HTR-8/SVneo (cell line): ENCODE measurements around the gene RHBDF2.

Source experiments
- DNase-seq: peaks from one replicate; pipeline ENCODE4 v3.0.0; 2011; ENCODE audit warnings: low spot score, mixed read lengths; ENCODE audit not compliant: insufficient read length
- FAIRE-seq: peaks from 2 replicates; lab custom pipeline; 2011; peaks lifted over from hg19 to GRCh38; lab: Jason Lieb, UNC

RHBDF2 gene

DNA sequence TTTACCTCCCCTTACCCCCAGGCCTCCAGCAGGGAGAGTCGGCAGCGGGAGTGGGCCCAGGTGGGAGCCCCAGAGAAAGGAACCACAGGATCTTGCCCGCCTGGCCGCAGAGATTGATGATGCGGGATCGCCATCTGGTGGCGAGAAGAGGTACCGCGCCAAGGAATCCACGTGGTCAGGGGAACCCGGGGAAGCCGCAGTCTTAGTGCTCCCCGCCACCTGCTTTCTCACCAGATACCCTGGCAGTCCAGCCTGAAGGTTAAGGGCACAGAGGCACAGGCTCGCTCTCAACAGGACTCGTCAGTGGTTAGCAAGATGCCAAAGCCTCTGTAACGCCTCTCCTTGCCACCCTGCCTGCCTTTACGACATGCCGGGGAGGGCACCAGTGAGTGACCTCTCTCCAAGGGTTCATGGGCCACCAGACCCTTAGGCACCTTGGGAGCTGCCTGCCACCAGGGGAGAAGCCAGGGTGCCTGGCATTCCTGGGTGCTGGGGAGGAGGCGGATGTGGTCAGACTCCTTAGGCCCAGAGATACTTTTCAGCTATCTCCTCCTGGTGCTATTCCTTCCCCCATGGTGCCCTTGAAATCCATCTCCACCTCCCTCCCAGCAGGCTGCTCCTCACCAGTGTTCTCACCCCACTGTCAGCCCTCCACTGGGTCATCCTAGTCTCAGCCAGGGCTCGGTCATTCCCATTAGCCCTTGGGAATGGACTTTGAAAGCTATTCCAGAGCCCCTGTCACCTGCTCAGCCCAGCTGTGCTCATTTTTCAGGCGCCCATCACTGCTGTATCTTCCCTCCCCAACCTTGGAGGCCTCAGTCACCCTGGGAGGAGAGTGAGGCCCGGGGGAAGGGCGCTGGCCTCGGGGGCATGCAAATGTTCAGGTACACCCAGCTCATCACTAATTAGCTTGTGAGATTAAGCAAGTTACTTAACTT is 5.5 kb upstream of the RHBDF2 start:
- DNase-seq (peak; percentile 92), FAIRE-seq (peak; percentile 28)

DNA sequence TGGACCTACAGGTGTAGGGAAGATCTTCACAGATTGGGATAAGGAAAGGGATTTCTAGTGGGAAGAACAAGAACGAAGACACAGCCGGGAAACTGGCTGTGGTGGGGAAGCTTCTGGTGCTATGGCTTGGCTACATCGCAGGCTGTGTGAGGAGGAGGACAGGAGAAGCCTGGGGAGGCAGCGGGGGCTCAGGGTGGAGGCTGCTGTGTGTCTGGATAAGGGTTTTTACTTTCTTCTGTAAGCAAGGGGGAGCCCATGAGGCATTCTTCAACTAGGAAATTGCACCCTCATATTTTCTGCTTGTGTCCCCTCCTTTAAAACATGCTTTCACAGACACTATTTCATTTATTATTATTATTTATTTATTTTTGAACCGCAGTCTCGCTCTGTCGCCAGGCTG is 2.9 kb upstream of the RHBDF2 start:
- FAIRE-seq (no peak), DNase-seq (no peak)

DNA sequence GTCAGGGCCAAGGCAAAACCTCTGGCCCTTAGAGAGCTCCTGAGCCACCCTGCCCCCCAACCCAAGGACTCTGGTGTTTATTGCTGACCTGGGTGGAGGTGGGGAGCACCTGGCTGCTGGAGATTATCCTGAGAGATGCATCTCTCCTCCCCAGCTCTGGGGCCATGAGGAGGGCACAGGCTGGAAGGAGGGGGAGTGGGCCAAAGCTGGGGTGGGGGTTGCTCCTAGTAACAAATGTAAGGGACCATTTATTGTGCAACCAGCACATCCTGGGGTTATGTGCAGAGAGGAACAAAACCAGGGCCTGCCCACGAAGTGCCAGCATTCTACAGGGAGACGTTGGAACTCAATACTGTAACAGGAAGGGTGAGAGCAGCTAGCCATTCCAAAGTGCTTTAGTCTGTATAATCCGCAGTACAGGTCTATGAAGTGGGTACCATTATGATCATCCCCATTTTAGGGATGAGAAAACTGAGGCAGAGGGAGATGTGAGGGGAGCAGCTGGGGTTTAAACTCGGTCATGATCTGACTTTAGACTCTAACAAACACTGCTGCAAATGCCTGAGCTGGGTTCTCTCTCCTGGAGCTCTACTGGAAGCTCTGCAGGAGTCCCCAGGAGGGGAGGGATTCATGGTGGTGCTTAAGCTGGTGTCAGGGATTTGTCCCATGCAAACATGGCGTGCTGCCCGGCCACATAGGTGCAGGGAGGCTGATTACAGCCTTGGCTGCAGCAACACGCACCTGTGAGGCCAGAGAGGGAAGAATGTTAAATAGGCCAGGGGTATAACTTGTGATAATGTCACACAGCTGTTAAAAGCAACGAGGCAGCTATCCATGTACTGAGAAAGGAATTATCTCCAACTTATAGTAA is 1.4 kb upstream of the RHBDF2 start:
- FAIRE-seq (no peak), DNase-seq (no peak)

DNA sequence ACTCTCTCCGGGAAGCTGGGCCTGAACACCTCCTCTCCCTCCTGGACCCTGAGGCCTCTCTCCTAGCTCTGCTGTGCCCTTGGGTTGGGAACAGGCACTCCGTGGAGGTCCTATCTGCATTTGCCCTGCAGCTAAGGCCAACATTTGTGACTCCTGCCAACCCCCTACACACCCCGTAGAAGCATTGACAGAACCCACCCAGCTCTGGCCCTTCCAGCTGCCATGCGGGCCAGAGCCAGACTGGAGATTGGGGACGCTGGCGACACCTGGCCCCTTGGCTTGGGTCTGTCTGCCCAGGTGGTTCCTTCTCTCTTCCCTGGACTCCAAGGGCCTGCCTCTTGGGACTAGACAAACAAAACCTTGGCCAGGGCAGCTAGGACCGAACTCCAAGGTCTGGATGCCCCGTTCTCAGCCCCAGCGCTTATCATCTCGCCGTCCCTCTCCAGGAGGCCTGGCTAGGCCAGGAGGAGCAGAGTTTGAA is 644 bp upstream of the RHBDF2 start:
- no peak for DNase-seq
- no peak for FAIRE-seq

DNA sequence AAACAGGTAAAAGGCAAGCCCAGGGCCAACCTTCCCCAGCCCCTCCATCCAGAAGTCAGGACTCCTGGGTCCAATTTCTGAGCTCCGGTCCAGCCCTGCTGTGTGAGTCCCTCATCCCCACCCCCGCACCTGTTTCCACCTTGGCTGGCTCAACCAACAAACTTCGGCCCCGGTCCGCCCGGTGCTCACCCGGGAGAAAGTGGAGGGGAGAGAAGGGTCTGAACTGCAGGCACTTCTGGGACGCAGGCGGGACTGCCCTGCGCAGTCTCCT is 541 bp downstream of the RHBDF2 start:
- DNase-seq (no peak), FAIRE-seq (no peak)

DNA sequence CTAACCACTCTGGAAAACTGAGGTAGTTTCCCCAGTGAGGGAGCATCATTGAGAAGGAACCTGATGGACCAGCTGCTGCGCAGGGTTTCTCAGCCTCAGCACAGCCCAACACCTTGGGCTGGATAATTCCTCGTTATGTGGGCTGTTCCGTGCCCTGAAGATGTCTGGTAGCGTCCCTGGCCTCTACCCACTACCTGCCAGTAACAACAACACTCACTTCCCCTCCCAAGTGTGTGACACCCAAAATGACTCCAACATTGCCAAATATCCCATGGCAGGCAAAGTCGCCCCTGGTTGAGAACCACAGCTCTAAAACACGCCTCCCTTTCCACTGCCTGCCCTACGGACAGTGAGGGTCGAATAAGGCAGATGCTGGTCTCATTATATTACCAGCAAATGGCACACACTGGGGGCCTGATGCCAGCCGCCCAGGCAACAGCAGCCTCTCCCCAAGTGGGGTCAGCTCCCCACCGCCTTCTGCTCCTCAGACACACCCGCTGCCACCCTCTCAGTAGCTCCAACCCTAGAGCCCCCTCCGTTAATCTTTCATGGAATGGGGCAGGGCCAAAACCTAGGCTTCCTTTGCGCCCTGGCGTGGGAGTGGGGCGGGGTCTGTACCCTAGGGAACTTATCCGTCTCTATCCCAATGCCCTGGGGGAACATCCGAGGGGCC is 1.0 kb downstream of the RHBDF2 start:
- no peak for DNase-seq
- peak; percentile 49 for FAIRE-seq

DNA sequence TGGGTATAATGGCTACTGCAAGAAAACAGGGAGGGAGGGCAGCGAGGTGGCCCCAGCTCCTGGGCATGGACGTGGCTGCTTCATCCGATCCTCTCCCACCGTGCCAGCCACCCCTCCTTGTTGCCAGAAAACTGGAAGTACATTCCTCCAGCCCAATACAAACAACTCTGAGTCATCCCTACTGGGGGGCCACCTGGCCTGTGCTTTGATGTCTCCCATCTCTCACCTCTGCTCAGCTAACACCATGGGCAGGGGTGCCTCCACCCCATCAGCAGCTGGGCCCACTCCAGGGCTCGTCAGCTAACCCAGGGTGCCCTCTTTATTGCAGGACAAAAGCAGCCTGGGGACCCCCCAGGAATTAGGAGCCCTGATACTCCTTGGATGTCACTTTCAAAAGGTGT is 2.0 kb downstream of the RHBDF2 start:
- DNase-seq (no peak), FAIRE-seq (no peak)

DNA sequence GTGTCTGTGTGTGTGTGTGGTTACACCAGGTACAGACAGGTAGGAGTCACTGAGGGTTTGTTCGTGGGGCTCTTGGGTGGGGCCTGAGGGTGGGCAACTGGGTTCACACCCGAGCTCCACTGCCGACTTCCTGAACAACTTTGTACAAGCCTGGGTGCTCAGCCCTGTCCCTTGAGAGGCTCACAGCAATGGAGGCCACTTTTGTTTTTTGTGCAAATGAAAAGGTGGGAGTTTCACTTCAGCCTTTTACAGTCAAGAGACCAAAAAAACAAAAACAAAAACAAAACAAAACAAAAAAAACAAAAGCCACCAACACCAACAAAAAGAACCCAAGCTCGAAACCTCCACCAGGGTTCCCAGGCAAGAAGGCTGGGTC is 2.4 kb downstream of the RHBDF2 start:
- FAIRE-seq: no peak
- DNase-seq: no peak

DNA sequence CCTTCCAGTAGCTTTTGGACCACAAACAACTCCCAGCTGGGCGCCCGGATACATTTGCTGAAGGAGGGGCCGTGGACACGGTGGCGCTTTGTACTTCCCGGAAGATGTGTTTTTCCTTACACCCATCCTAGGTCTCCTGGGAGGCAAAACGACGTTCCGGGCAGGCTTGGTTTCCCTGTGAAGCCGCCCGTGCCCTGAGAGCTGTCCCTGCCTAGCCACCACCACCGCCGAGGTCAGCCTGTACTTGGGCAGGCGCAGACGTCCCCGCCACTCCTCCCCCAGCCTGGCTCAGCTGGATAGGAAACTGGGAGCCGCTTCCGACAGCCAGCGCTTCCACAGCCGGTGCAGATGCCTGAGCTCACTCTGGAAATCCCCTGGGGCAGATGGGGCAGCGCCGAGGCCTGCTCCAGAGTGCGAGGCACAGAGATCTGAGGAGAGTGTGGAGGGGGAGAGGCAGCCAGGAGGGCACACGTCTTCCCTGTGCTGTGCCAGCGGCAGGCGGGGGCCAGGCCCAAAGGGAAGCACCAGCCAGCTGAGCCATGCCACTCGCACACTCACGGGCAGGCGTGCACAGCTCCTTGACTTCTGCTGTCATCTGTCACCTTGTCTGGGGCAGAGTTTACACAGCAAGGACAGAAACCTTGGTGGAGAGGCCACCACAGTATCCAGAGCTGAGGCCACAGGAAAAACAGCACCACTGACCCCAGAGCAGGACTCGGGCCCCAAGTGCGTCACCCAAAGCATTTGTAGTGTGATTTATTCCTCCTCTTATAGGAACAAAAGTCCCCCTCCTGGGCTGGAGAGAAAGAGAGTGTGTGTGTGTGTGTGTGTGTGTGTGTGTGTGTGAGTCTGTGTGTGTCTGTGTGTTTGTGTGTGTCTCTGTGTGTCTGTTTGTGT is 3.0 kb downstream of the RHBDF2 start:
- DNase-seq (peak; percentile 65), FAIRE-seq (peak; percentile 69)

DNA sequence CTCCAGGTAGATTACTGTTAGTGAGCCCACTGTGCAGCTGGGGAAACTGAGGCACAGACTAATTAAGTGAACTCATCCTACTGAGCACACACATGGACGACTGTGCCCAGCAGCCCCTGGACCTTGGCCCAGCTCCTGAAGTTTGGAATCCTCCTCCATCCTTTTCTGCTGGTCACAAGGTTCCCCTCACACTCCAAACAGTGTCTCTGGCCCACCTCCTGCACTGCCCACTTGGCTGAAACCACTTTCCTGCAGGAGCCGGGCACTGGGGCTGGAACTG is 3.6 kb downstream of the RHBDF2 start:
- FAIRE-seq (no peak), DNase-seq (no peak)

DNA sequence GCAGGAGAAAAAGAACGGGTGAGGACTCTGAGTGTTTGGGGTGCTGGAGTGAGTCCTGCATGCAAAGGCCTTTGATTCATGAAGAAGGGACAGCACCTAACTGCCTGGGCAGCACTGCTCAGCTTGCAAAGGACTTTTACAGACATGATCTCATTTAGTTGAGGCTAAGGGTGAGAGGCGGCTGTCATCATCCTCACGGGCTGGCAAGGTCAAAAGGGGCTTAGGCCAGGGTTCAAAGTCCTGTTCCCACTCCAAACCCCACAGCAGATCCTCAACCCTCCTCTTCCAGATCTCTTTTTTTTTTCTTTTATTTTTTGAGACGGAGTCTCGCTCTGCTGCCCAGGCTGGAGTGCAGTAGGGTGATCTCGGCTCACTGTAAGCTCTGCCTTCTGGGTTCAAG is 4.8 kb downstream of the RHBDF2 start:
- no peak for DNase-seq
- FAIRE-seq: no peak

DNA sequence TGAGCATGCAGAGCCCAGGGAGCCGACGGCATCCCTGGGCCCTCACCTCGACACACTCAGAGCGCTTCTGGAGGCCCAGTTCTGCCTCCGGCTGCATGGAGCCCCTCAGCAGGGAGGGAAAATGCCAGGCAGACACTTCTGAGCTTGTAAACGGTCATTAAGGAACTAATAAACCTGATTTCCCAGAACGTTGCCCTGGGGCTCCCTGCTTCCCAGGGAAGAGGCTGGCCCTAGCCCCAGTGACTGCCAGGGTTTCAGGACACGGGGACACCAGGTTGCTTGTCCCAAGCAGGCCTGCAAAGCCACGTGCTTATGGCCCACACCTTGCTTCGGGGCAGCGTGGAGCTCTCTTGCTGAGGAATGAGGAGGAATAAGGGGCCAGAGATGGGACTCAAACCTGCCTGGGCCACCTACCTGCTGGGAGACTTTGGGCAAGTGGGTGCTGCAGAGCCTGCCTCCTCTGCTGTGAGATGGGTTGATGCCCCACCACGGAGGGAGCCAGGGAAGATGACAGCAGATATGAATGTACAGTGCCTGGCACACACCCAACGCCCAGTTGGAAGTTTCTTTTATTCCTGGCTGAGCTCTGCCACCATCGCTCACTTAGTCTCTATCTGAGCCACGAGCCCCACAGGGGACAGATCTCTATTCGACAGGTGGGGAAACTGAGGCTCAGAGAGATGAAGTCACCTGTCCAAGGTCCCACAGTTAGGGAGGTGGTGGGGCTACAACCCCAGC is 5.4 kb downstream of the RHBDF2 start:
- FAIRE-seq: no peak
- DNase-seq: no peak

DNA sequence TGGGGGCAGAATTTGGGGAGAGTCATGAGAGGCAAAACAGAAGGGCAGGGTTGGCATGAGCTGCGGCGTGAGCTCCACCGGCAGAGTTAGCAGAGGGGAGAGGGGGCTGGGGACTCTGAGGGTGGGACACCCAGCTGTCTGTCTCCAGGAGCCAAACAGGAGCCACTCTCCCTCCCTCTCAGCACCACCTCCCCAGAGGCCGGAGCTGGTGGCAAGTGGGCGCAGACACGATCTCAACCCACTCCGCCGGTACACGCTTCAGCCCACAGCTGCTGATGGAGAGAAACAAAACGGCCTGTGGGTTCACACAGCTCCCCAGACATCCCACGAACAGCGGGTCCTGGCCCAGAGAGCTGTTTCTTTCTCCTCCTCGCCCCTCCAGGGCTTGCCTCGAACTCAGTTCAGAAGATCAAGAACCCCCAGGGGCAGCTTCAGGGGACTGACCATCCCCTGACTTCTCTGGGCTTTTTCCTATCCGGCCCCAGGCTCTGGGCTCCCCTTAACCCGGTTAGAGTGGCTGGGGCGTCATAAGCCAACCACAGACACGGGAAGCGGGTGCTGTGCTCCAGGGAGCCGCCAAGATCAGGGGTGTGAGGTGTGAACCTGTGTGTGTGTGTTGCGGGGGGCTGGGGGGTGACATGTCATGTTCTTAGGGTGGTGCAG is 7.6 kb downstream of the RHBDF2 start:
- DNase-seq (no peak), FAIRE-seq (no peak)

DNA sequence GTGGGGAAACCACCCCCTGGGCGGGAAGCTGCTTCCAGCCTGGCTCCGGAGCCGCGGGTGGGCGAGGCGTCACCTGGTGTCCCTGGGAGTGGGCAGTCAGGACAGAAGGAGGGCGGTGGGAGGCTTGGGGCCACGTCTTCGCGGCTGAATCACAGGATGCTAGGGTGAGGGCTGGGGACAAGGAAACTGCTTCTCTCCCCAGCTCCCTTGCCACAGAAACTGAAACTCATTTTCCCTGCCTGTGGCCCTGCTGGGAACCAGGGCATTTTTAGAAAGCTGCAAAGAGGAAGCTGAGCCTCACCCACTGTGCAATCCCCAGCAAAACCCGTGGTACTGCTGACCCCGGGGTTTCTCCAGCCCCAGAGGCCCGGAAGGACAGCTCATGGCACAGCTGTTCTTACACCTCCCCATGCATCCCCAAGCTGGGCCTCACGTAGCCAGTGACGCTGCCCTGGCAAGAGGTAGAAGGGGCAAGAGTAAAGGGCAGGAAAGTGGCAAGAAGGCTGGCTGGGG is 8.2 kb downstream of the RHBDF2 start:
- DNase-seq: peak; percentile 69
- no peak for FAIRE-seq

DNA sequence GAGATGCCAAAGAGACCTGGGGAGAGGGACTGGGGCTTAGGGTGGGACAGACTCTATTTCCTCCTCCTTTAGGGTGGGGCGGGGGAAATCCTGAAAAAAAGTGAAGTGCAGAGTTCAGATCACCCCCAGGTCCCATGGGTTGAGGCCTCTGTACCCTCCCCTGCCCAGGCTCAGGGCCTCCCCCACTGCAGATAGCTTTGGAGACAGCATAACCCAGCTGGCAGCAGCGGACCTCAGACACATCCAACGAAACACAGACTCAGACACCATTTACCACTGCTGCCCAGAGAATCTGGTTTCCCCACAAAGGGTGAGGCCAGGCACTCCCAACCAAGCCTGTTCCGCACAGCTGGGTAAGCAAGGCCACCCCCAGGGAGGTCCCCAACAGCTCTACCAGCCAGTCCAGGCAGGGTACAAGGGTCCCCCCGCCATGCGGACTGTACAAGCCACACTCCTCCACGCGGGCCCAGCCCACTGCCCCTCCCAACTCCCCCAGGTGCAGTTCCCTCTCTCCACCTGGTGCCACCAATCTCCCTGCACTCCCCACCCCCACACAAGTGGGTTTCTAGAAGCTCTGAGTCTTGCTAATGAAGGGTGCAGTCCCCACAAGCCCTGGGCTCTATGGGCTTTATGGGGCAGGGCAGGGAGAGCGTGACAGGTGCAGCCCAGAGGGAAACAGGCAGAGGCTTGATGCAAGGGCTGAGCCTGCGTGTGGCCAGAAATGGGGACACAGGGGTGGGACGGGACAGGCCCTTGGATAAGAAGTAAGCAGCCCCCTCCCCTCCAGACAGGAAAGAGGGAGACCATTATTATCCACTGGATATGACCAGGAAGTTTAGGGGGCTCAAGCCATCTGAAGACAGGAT is 8.9 kb downstream of the RHBDF2 start:
- peak; percentile 81 for FAIRE-seq

DNA sequence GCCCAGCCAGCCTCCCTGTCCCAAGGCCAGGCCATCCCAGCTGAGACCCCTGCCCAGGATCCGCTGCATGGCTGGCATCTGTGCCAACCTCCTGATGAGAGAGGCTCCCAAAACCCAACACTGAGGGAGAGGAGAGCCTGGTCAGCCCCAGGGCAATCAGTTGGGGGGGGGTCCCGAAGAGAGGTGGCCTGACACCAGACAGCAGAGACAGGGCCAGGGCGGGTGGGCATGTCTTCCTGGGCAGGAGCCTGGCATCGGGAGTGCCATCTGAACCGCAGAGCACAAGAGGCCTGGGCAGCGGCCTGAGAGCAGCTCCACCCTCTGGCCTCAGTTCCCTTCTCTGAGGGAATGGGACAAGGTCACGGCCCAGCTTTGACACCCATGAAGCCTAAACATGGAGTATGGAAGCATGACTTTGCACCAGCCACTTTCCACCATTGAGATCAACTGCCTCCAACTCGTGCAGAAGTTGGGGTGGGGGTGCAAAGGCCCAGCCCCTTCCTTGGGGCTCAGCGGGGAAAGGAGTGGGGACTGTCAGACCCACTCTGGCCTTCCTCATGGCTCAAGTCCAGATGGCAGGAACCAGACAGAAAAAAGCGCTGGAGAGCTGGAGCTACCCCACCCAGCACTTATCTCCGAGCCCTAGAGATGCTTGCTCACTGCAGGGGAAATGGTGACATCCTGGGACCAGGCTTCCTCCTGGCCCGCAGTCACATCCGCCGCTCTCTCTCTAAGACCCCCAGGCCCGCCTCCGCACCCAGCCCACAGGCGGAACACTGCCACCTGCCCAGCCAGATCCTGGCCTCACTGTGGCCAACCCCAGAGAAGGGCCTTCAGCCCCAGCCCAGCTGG is 9.7 kb downstream of the RHBDF2 start:
- no peak for FAIRE-seq
- no peak for DNase-seq

More for the DNA sequence above, 8.9 kb downstream of the RHBDF2 start:
- no peak for DNase-seq
